NCI-H1092 (cell line): Measurements from ENCODE around the gene MAEL.

Experiments
- DNase-seq: peaks from one replicate; lab custom pipeline; 2025; lab: John Stamatoyannopoulos, UW

The MAEL gene

GRCh38 chr1:167056529-167057231, 67.6 kb downstream of the MAEL start:
- peak; percentile 42 for DNase-seq

GRCh38 chr1:167057241-167057688, 68.2 kb downstream of the MAEL start:
- DNase-seq, result peak; percentile 67

- peak; percentile 45 for DNase-seq
Measured at GRCh38 chr1:167059045-167059808, 70.1 kb downstream of the MAEL start.

- DNase-seq, result no peak
Measured at GRCh38 chr1:167059809-167060107, 70.7 kb downstream of the MAEL start.

GRCh38 chr1:167060141-167061072, 71.3 kb downstream of the MAEL start:
- no peak for DNase-seq

- no peak for DNase-seq
Measured at GRCh38 chr1:167061073-167061464, 72.0 kb downstream of the MAEL start.

GRCh38 chr1:167064621-167065020, 75.5 kb downstream of the MAEL start:
- DNase-seq, result no peak

- DNase-seq, result no peak
Measured at GRCh38 chr1:167065471-167065870, 76.4 kb downstream of the MAEL start.

- peak; percentile 63 for DNase-seq
Measured at GRCh38 chr1:167066333-167067122, 77.4 kb downstream of the MAEL start.

- DNase-seq, result no peak
Measured at GRCh38 chr1:167067904-167068303, 78.8 kb downstream of the MAEL start.

GRCh38 chr1:167068761-167069160, 79.7 kb downstream of the MAEL start:
- DNase-seq, result no peak

GRCh38 chr1:167071286-167071685, 82.2 kb downstream of the MAEL start:
- DNase-seq, result no peak
